NAMALWA (cell line): Measurements from ENCODE around the gene BMP7.
"Not testable (repeated sequence)": the region's sequence is repeated elsewhere in the genome, so short reads cannot be mapped to it uniquely, and the experiment has no call there.

Experiments used
- DNase-seq: peaks from one replicate; pipeline ENCODE4 v3.0.0-alpha.2; 2015; ENCODE audit warnings: low spot score

Gene BMP7

GRCh38 chr20:57249772-57250171, 16.7 kb downstream of the BMP7 start:
- DNase-seq = no peak

- DNase-seq = no peak
These were observed 17.4 kb downstream of the BMP7 start for GRCh38 chr20:57249073-57249472.

- DNase-seq = peak; percentile 57
These were observed 18.2 kb downstream of the BMP7 start for GRCh38 chr20:57248132-57248797.

GRCh38 chr20:57247292-57247965, 19.0 kb downstream of the BMP7 start:
- DNase-seq = no peak

- DNase-seq = no peak
These were observed 20.4 kb downstream of the BMP7 start for GRCh38 chr20:57245997-57246396.

GRCh38 chr20:57244627-57245214, 21.7 kb downstream of the BMP7 start:
- DNase-seq = peak; percentile 51

GRCh38 chr20:57244221-57244585, 22.2 kb downstream of the BMP7 start:
- DNase-seq = no peak

GRCh38 chr20:57243480-57244220, 22.8 kb downstream of the BMP7 start:
- no peak for DNase-seq

GRCh38 chr20:57242414-57242813, 24.0 kb downstream of the BMP7 start:
- DNase-seq = no peak

GRCh38 chr20:57241363-57241991, 25.0 kb downstream of the BMP7 start:
- DNase-seq = no peak

GRCh38 chr20:57240581-57241362, 25.7 kb downstream of the BMP7 start:
- DNase-seq = no peak

- not testable (repeated sequence) for DNase-seq
These were observed 26.7 kb downstream of the BMP7 start for GRCh38 chr20:57239725-57240124.

- not testable (repeated sequence) for DNase-seq
These were observed 27.1 kb downstream of the BMP7 start for GRCh38 chr20:57239324-57239723.

GRCh38 chr20:57238089-57238488, 28.4 kb downstream of the BMP7 start:
- DNase-seq = no peak

GRCh38 chr20:57237585-57237953, 28.9 kb downstream of the BMP7 start:
- DNase-seq = no peak

- no peak for DNase-seq
These were observed 29.4 kb downstream of the BMP7 start for GRCh38 chr20:57236813-57237584.

GRCh38 chr20:57234556-57235251, 31.7 kb downstream of the BMP7 start:
- DNase-seq = no peak

- no peak for DNase-seq
These were observed 34.5 kb downstream of the BMP7 start for GRCh38 chr20:57231951-57232428.

- no peak for DNase-seq
These were observed 35.3 kb downstream of the BMP7 start for GRCh38 chr20:57231161-57231560.

- no peak for DNase-seq
These were observed 36.2 kb downstream of the BMP7 start for GRCh38 chr20:57230247-57230646.
